ENCODE data around the gene DOCK2.

DNA sequence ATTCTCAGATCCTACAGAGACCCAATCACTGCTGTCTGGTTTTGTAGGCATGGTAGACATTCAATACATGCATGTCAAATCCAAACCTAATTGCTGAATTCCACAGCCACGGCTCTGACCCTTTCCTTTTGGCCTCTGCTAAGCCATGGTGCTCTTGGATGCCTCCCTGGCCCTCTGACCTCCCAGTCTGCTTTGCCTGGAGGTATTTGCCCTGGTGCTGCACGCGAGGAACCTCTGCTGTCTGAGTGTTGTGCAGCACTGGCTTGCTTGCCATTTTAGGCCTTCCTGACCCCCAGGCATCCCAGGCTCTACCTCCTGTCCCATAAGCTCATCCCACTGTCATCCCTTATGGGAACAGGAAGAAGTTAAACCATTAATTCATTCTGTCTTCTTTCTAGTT lies 60.9 kb downstream of the DOCK2 start:
- TF ChIP-seq CTCF (conservative IDR thresholded peaks at IDR 0.05 in 1 of 2, IDR thresholded peaks at IDR 0.05 in 1 of 2; ENCODE audit: low read depth in 1 of 2, low read length in 2 of 2) (no peak), EZH2 (IDR thresholded peaks at IDR 0.05; ENCODE audit: low read length, missing control alignments) (no peak)

Measured in fibroblast of lung (primary cell).